WI38 (cell line): ENCODE measurements around the gene SYT9.

ENCODE experiments used
- H3K4me3 ChIP-seq: 2 replicates; pipeline ENCODE4 v1.5.1; 2011; ENCODE audit warnings: low read depth, mild to moderate bottlenecking, control low read depth, low read length
- CTCF ChIP-seq: IDR thresholded peaks from 2 replicates; pipeline ENCODE4 v1.5.1; 2012; ENCODE audit warnings: low read depth, mild to moderate bottlenecking, control low read depth, low read length

SYT9 gene

GRCh38 chr11:7457211-7457610 lies 205.5 kb downstream of the SYT9 start:
- H3K4me3 ChIP-seq = no peak overlapping the region
- no peak for TF ChIP-seq CTCF

GRCh38 chr11:7462706-7463105 lies 211.0 kb downstream of the SYT9 start:
- no peak for TF ChIP-seq CTCF
- H3K4me3 ChIP-seq = no peak overlapping the region

- no peak overlapping the region for H3K4me3 ChIP-seq
- no peak for TF ChIP-seq CTCF
Measured at GRCh38 chr11:7467652-7468051, 215.9 kb downstream of the SYT9 start.

GRCh38 chr11:7469351-7469865 lies 217.7 kb downstream of the SYT9 start:
- TF ChIP-seq CTCF = no peak
- no peak overlapping the region for H3K4me3 ChIP-seq

GRCh38 chr11:7471071-7471470 lies 219.4 kb downstream of the SYT9 start:
- no peak for TF ChIP-seq CTCF
- H3K4me3 ChIP-seq = no peak overlapping the region

GRCh38 chr11:7473717-7474116 lies 222.0 kb downstream of the SYT9 start:
- TF ChIP-seq CTCF = no peak
- H3K4me3 ChIP-seq = no peak overlapping the region

GRCh38 chr11:7480113-7480512 lies 228.4 kb downstream of the SYT9 start:
- TF ChIP-seq CTCF = no peak
- H3K4me3 ChIP-seq = no peak overlapping the region
